HG02678 (cell line): Measurements from ENCODE around the gene NRXN2.
A peak's percentile ranks its signal among the peaks of the same experiment; 100 is the strongest.

Experiments used
- ATAC-seq: cut with Tn5 transposase; IDR thresholded peaks from one replicate; pipeline ENCODE4 v1.9.1; 2021; ENCODE audit warnings: mild to moderate bottlenecking, moderate library complexity; ENCODE audit not compliant: unreplicated experiment

Gene NRXN2

GRCh38 chr11:64744544-64745188 lies 21.7 kb upstream of the NRXN2 start:
- peak; percentile 5 for ATAC-seq

GRCh38 chr11:64743591-64744543 lies 20.9 kb upstream of the NRXN2 start, which contains the start of gene RASGRP2:
RASGRP2 (minus strand) TSS chr11:64744142; CDS start chr11:64742866, 1,276 bp downstream.
- no peak for ATAC-seq

GRCh38 chr11:64742889-64743590 lies 20.0 kb upstream of the NRXN2 start:
- no peak for ATAC-seq

GRCh38 chr11:64742087-64742888 lies 19.3 kb upstream of the NRXN2 start:
- no peak for ATAC-seq

GRCh38 chr11:64741375-64742086 lies 18.5 kb upstream of the NRXN2 start:
- ATAC-seq: no peak

GRCh38 chr11:64739871-64740270 lies 16.9 kb upstream of the NRXN2 start:
- no peak for ATAC-seq

GRCh38 chr11:64736654-64737053 lies 13.7 kb upstream of the NRXN2 start:
- ATAC-seq: no peak

- no peak for ATAC-seq
Measured at GRCh38 chr11:64735725-64736259, 12.8 kb upstream of the NRXN2 start.

GRCh38 chr11:64734811-64735724 lies 12.1 kb upstream of the NRXN2 start:
- ATAC-seq: no peak

- ATAC-seq: no peak
Measured at GRCh38 chr11:64731601-64732000, 8.6 kb upstream of the NRXN2 start.

GRCh38 chr11:64729851-64730382 lies 6.9 kb upstream of the NRXN2 start:
- ATAC-seq: no peak

GRCh38 chr11:64728757-64729365 lies 5.9 kb upstream of the NRXN2 start:
- no peak for ATAC-seq

- ATAC-seq: no peak
Measured at GRCh38 chr11:64726867-64727530, 4.0 kb upstream of the NRXN2 start.

- ATAC-seq: no peak
Measured at GRCh38 chr11:64726211-64726641, 3.2 kb upstream of the NRXN2 start.

GRCh38 chr11:64724863-64725532 lies 2.0 kb upstream of the NRXN2 start:
- no peak for ATAC-seq

GRCh38 chr11:64723907-64724862 lies 1.2 kb upstream of the NRXN2 start:
- peak; percentile 23 for ATAC-seq
